Posterior vena cava (tissue), 2 donors: ENCODE data around the gene CDC20B. TPM values are rescaled to one million over a fixed set of nuclear protein-coding genes. Genes with fewer than 3 reads are reported as not detected.

Source experiments
- DNase-seq: peaks from one replicate; pipeline ENCODE4 v3.0.0-alpha.2; 2020; ENCODE audit warnings: low spot score
- intact Hi-C, 2 donors: fragments of 100-400 bp; cut with DNase I; formaldehyde crosslinking; loops; one replicate each; pipeline versions ENCODE4 v1.14.1 to v1.14.2; 2022 to 2023
- microRNA-seq, 2 donors: library from miRNA; unstranded; fragments of <30 nt; microRNA quantifications; one replicate each; pipeline ENCODE4 v1.2.0, GENCODE V29; 2020 to 2021; ENCODE audit warnings: borderline microRNAs expressed in 2 of 2
- total RNA-seq, 2 donors: library from RNA; stranded (reverse); fragmentation: NEBNext Ultra II Directional; extraction: Animal tissue kit (Norgen Biotek cat#: 25700); gene quantifications; one replicate each; pipeline ENCODE4 v1.2.1, GENCODE V29; 2021
- donor health status: DM: yes; HTN: yes; CAD: no.
- donor health status: DM: yes; HTN: yes; CAD: no.

Gene CDC20B
- total RNA-seq, 2 donors from 2014 or later = not detected

GRCh38 chr5:55064523-55064922, 108.5 kb downstream of the CDC20B start:
- DNase-seq = no peak
- intact Hi-C loops = no loop called here

DNA sequence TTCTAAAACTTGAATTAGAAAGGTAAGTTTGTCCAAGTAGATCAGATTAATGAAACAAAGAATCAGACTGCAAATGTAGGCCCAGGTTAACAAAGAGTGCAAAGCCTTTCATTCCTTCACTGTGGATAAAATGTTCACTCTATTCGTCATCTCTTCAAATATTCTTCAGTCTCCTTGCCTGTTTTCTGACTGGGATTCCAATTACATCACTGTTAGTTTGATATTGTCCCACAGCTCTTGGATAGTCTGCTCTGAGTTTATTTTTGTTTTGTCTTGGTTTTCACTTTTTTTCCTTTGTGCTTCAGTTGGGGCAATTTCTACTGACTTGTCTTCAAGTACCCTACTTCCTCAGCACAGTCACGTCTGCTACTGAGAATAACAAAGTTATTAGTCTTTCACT, 109.1 kb downstream of the CDC20B start:
- DNase-seq = no peak
- intact Hi-C loops = no loop called here

- no peak for DNase-seq
- intact Hi-C loops = no loop called here
These were observed 109.6 kb downstream of the CDC20B start for GRCh38 chr5:55063220-55063863.

Small RNAs within 50 kb of the gene (microRNA-seq; reads per million reads assigned to microRNA genes)
- gene MIR449A (4.2 to 10.7 reads per million in 2 donors), gene MIR449B (0 reads per million in 2 donors), gene MIR449C (0.32 to 0.78 reads per million in 2 donors)

Other genes with a start within 250 kb of the CDC20B start
- gene ESM1, start 187.6 kb downstream of the CDC20B start, total RNA-seq = under 1 TPM in 1 of 2 donors, not detected in 1; 0.19 TPM
- 1 to 10 TPM in 1 of 2 donors, under 1 TPM in 1; 0.52 to 1.4 TPM for gene GZMK, start 148.9 kb downstream of the CDC20B start, total RNA-seq
- 1 to 10 TPM; 1.6 to 1.7 TPM for gene GZMA, start 70.5 kb downstream of the CDC20B start, total RNA-seq
- 10 to 100 TPM; 26.1 to 49.9 TPM for gene GPX8, start 13.0 kb downstream of the CDC20B start, total RNA-seq
- gene MCIDAS, start 54.1 kb upstream of the CDC20B start, total RNA-seq = not detected
- under 1 TPM; 0.24 to 0.42 TPM for gene CCNO, start 60.4 kb upstream of the CDC20B start, total RNA-seq
- 10 to 100 TPM; 23.1 to 34.0 TPM for gene DHX29, start 134.5 kb upstream of the CDC20B start, total RNA-seq
- gene MTREX, start 134.8 kb upstream of the CDC20B start, total RNA-seq = 10 to 100 TPM; 56.6 to 60.1 TPM